IPS DF 4.7 (cell line): ENCODE results near the gene NPPC.
"Not testable (repeated sequence)": the region's sequence is repeated elsewhere in the genome, so short reads cannot be mapped to it uniquely, and the experiment has no call there.

Source experiments
- DNase-seq: peaks from one replicate; pipeline ENCODE4 v3.0.0-alpha.2; 2013; ENCODE audit warnings: low spot score; ENCODE audit errors: extremely low read depth

Gene NPPC

GRCh38 chr2:231920795-231921194 is 5.4 kb downstream of the NPPC start:
- DNase-seq: no peak

GRCh38 chr2:231920366-231920765 is 5.8 kb downstream of the NPPC start:
- DNase-seq: no peak

GRCh38 chr2:231919341-231920035 is 6.7 kb downstream of the NPPC start:
- DNase-seq: no peak

- no peak for DNase-seq
These were observed 7.5 kb downstream of the NPPC start for GRCh38 chr2:231918501-231919330.

GRCh38 chr2:231917280-231918066 is 8.7 kb downstream of the NPPC start:
- no peak for DNase-seq

- no peak for DNase-seq
These were observed 12.0 kb downstream of the NPPC start for GRCh38 chr2:231914077-231914690.

GRCh38 chr2:231911381-231911780 is 14.8 kb downstream of the NPPC start:
- no peak for DNase-seq

GRCh38 chr2:231910771-231911170 is 15.4 kb downstream of the NPPC start:
- no peak for DNase-seq

GRCh38 chr2:231910161-231910560 is 16.0 kb downstream of the NPPC start:
- not testable (repeated sequence) for DNase-seq

- DNase-seq: no peak
These were observed 16.6 kb downstream of the NPPC start for GRCh38 chr2:231909631-231910030.

GRCh38 chr2:231908584-231908983 is 17.6 kb downstream of the NPPC start:
- DNase-seq: no peak

- no peak for DNase-seq
These were observed 18.4 kb downstream of the NPPC start for GRCh38 chr2:231907765-231908164.

- DNase-seq: no peak
These were observed 21.2 kb downstream of the NPPC start for GRCh38 chr2:231905026-231905425.

- DNase-seq: no peak
These were observed 22.0 kb downstream of the NPPC start for GRCh38 chr2:231904161-231904611.

- DNase-seq: no peak
These were observed 23.6 kb downstream of the NPPC start for GRCh38 chr2:231902598-231902997.

- no peak for DNase-seq
These were observed 25.2 kb downstream of the NPPC start for GRCh38 chr2:231900972-231901371.

GRCh38 chr2:231900486-231900942 is 25.7 kb downstream of the NPPC start:
- no peak for DNase-seq

GRCh38 chr2:231894566-231895380 is 31.4 kb downstream of the NPPC start:
- no peak for DNase-seq

- no peak for DNase-seq
These were observed 34.7 kb downstream of the NPPC start for GRCh38 chr2:231891514-231891905.

GRCh38 chr2:231890896-231891513 is 35.2 kb downstream of the NPPC start:
- no peak for DNase-seq
